Esophagus muscularis mucosa (tissue), 4 donors: Measurements from ENCODE around the gene ATP9A. TPM values are rescaled to one million over a fixed set of nuclear protein-coding genes. Genes with fewer than 3 reads are reported as not detected.

ENCODE experiments used
- DNase-seq: peaks from one replicate; pipeline ENCODE4 v3.0.0-alpha.2; 2017; ENCODE audit errors: extremely low spot score
- H3K27ac ChIP-seq, 4 donors: fragments of 200-600 bp; sonication (generic); replicated peaks in 1 of 4; 1 replicate in 3 of 4; 2 replicates in 1 of 4; pipeline ENCODE4 v1.5.1; 2016 to 2019; ENCODE audit warnings: mild to moderate bottlenecking in 1 of 4
- H3K27me3 ChIP-seq, 4 donors: fragments of 200-600 bp; sonication (generic); one replicate each; pipeline versions ENCODE4 v1.5.1 to v1.6.0; 2016 to 2019
- H3K36me3 ChIP-seq, 4 donors: fragments of 200-600 bp; sonication (generic); one replicate each; pipeline ENCODE4 v1.5.1; 2016 to 2019
- H3K4me1 ChIP-seq, 4 donors: fragments of 200-600 bp; sonication (generic); one replicate each; pipeline ENCODE4 v1.5.1; 2016 to 2019
- H3K4me3 ChIP-seq, 4 donors: fragments of 200-600 bp; sonication (generic); 1 replicate in 2 of 4; 2 replicates in 2 of 4; pipeline ENCODE4 v1.5.1; 2016 to 2019; ENCODE audit warnings: mild to moderate bottlenecking in 4 of 4, moderate library complexity in 1 of 4
- H3K9me3 ChIP-seq, 4 donors: fragments of 200-600 bp; sonication (generic); 1 replicate in 3 of 4; 2 replicates in 1 of 4; pipeline ENCODE4 v1.5.1; 2016 to 2019
- CTCF ChIP-seq, 3 experiments: fragments of 200-600 bp in 2 of 3; fragments of 450-650 bp in 1 of 3; sonication (generic) in 2 of 3; IDR thresholded peaks; one replicate each; pipeline ENCODE4 v1.5.1; 2017 to 2019; ENCODE audit warnings: antibody characterized with exemption in 3 of 3, mild to moderate bottlenecking in 2 of 3, moderate library complexity in 1 of 3
- EP300 ChIP-seq: sonication (generic); formaldehyde crosslinking; IDR thresholded peaks from one replicate; pipeline ENCODE4 v1.6.1; 2017; ENCODE audit warnings: antibody characterized with exemption
- POLR2A ChIP-seq: fragments of 450-650 bp; IDR thresholded peaks from one replicate; pipeline ENCODE4 v1.6.1; 2017; ENCODE audit warnings: antibody characterized with exemption, moderate library complexity, mild to moderate bottlenecking, low read depth
- POLR2AphosphoS5 ChIP-seq, 2 donors: sonication (generic); formaldehyde crosslinking; IDR thresholded peaks; one replicate each; pipeline ENCODE4 v1.6.1; 2017; ENCODE audit warnings: antibody characterized with exemption in 2 of 2
- WGBS: methylation state at CpG from one replicate; pipeline ENCODE4 v1.1.5; 2018; 5-methylcytosine and 5-hydroxymethylcytosine counted together
- intact Hi-C: fragments of 100-400 bp; cut with DNase I; formaldehyde crosslinking; loops from one replicate; pipeline ENCODE4 v1.15.1; 2023
- total RNA-seq, 4 donors: library from RNA; depleted of rRNA; stranded (reverse); fragments of >200 nt; gene quantifications; one replicate each; pipeline versions ENCODE4 v1.1.0 to v1.2.1, GENCODE V29; 2016

The ATP9A gene
- total RNA-seq, 4 donors from 2014 or later = 44.4 to 70.9 (median 56.0) TPM

GRCh38 chr20:51803148-51803854 lies 35.1 kb upstream of the ATP9A start:
- H3K4me3 ChIP-seq = no peak overlapping the region
- TF ChIP-seq POLR2AphosphoS5 (IDR thresholded peaks at IDR 0.05) = no peak
- TF ChIP-seq EP300 = no peak
- no peak for TF ChIP-seq POLR2A
- TF ChIP-seq CTCF (IDR thresholded peaks at IDR 0.05) = no peak
- WGBS = 86% methylated on average over 4 of the region's 4 CpGs
- no peak for DNase-seq
- H3K9me3 ChIP-seq = no peaks in the 10 kb centered on the region
- H3K36me3 ChIP-seq = no peaks in the 10 kb centered on the region
- H3K27ac ChIP-seq = no peak overlapping the region
- intact Hi-C loops = no loop called here
- H3K4me1 ChIP-seq = peaks cover 17 to 30% (median 26%) of the 10 kb centered on the region in 4 donors
- peaks cover 0 to 49% (median 26%) of the 10 kb centered on the region in 4 donors for H3K27me3 ChIP-seq

GRCh38 chr20:51802170-51802751 lies 34.1 kb upstream of the ATP9A start, which contains the start of gene SALL4:
Gene SALL4 (minus strand): TSS chr20:51802521. CDS start chr20:51802408, 113 bp downstream.
- Histone ChIP-seq H3K4me3 (peak within 1 kb of the TSS; percentile 40 to 56 (median 44)), H3K36me3 (no peaks in the 10 kb centered on the region), H3K27ac (no peak within 1 kb of the TSS), H3K4me1 (peaks cover 17 to 30% (median 26%) of the 10 kb centered on the region in 4 donors), H3K27me3 (peaks cover 0 to 53% (median 27%) of the 10 kb centered on the region in 4 donors), H3K9me3 (no peaks in the 10 kb centered on the region)
- DNase-seq = no peak
- intact Hi-C loops = no loop called here
- TF ChIP-seq EP300 (no peak), POLR2A (no peak), POLR2AphosphoS5 (IDR thresholded peaks at IDR 0.05) (no peak), CTCF (IDR thresholded peaks at IDR 0.05) (no peak)
- WGBS = 39% methylated on average over 33 of the region's 44 CpGs

- TF ChIP-seq POLR2A (no peak), EP300 (no peak), POLR2AphosphoS5 (IDR thresholded peaks at IDR 0.05) (no peak), CTCF (IDR thresholded peaks at IDR 0.05) (no peak)
- Histone ChIP-seq H3K4me1 (peaks cover 17 to 30% (median 26%) of the 10 kb centered on the region in 4 donors), H3K27ac (no peak overlapping the region), H3K9me3 (no peaks in the 10 kb centered on the region), H3K36me3 (no peaks in the 10 kb centered on the region), H3K4me3 (peak overlapping the region; percentile 40 to 56 (median 44)), H3K27me3 (peaks cover 0 to 53% (median 27%) of the 10 kb centered on the region in 4 donors)
- intact Hi-C loops = no loop called here
- 6% methylated on average over 8 of the region's 8 CpGs for WGBS
- no peak for DNase-seq
Measured at GRCh38 chr20:51801823-51802123, 33.6 kb upstream of the ATP9A start.

GRCh38 chr20:51801122-51801822 lies 33.1 kb upstream of the ATP9A start:
- Histone ChIP-seq H3K9me3 (no peaks in the 10 kb centered on the region), H3K27me3 (peaks cover 0 to 53% (median 27%) of the 10 kb centered on the region in 4 donors), H3K4me1 (peaks cover 17 to 30% (median 26%) of the 10 kb centered on the region in 4 donors), H3K36me3 (no peaks in the 10 kb centered on the region), H3K27ac (no peak overlapping the region), H3K4me3 (peak overlapping the region; percentile 40 to 56 (median 44))
- WGBS = under 1% methylated on average over 26 of the region's 59 CpGs
- intact Hi-C loops = no loop called here
- DNase-seq = no peak
- TF ChIP-seq EP300 = no peak
- no peak for TF ChIP-seq POLR2A
- no peak for TF ChIP-seq CTCF (IDR thresholded peaks at IDR 0.05)
- TF ChIP-seq POLR2AphosphoS5 (IDR thresholded peaks at IDR 0.05) = no peak
